ENCODE data around the gene HDAC4.

The HDAC4 gene

DNA sequence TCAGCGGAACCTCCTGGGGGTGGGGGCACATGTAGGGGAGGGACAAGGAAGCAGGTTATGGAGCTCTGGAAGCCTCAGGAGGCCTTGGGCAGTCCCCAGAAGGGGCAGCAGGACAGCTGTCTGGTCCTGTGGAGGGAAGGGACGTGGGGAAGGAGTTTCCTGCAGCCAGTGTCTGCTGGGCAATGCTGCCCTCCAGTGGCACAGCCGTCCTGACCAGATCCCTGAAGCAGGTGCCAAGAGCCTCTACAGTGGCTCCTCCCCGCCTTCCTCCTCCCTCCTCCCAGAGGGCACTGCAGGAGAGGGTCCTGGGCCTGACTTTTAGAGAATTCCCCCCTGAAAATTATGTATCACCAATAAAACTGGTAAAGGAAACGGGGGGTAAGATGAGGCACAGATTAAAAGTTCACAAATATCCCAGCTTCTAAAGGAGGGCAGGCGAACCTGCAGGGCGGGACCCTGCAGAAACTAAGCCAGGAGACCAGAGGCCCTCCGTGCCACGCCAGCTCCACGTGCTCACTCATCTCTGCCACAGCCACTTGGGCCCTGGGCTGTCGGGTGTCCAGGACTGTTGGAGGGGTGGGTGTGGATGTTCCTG lies 294.4 kb downstream of the HDAC4 start:
- no peak for DNase-seq (ENCODE audit: low spot score)

DNA sequence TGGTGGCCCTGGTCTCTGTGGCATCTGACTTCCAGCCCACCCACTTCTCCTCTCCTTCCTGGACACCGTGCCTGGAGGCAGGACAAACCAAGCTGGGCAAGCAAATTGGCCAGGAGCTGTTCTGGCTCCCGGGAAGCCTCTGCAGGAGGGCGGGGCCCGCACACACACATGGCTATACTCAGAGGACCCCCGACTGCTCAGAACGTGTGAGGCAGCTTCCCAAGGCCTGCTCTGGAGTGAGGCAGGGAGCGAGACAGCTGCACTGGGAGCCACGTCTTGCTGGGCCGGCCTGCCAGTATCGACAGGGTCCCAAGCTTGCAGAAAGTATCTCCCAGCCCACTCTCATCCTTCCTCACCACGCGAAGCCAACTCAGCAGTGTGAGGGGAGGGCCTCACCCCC lies 295.6 kb downstream of the HDAC4 start:
- no peak for DNase-seq (ENCODE audit: low spot score)

- no peak for DNase-seq (ENCODE audit: low spot score)
These were observed 296.0 kb downstream of the HDAC4 start for GRCh38 chr2:239104800-239105199.

GRCh38 chr2:239103125-239104098 lies 297.4 kb downstream of the HDAC4 start:
- no peak for DNase-seq (ENCODE audit: low spot score)

DNA sequence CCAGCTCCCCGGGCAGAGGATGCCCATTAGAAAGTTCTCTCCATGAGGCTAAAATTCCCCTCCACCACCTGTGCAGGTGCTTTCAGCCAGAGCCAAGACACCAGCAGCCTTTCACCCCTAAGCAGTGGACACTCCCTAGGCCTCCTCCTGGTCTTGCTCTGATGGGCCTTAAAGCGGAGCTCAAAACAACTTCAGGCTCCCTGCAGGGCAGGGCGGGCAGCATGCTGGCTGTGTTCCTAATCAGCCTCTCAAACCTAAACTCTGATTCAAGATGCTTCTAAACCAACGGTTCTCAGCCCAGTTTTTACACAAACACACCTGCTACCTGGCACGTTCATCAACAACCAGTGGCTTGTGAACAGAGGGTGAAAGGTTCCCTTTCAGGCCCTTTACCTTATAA lies 298.6 kb downstream of the HDAC4 start:
- no peak for DNase-seq (ENCODE audit: low spot score)

GRCh38 chr2:239101807-239102206 lies 299.0 kb downstream of the HDAC4 start:
- DNase-seq (ENCODE audit: low spot score): no peak

DNA sequence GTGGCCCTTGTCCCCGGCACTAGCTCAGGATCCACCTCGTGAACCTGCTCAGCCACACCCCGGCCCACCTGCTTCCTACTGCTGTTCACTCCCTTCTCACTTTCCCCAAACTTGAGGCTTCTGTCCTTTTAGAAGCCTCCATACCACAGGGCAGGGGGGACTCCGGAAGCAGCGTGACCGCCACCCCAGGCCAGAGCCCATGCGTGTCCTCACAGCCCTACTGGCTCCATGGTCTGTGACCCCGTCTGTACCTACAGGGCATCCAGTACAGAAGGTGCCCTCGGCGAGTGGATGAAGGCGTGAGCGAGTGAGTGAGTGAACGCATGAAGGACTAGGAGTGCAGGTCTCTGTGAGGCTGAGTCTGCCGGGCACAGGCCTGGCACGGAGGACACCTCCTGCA lies 299.7 kb downstream of the HDAC4 start:
- no peak for DNase-seq (ENCODE audit: low spot score)

GRCh38 chr2:239099474-239099873 lies 301.3 kb downstream of the HDAC4 start:
- no peak for DNase-seq (ENCODE audit: low spot score)

DNA sequence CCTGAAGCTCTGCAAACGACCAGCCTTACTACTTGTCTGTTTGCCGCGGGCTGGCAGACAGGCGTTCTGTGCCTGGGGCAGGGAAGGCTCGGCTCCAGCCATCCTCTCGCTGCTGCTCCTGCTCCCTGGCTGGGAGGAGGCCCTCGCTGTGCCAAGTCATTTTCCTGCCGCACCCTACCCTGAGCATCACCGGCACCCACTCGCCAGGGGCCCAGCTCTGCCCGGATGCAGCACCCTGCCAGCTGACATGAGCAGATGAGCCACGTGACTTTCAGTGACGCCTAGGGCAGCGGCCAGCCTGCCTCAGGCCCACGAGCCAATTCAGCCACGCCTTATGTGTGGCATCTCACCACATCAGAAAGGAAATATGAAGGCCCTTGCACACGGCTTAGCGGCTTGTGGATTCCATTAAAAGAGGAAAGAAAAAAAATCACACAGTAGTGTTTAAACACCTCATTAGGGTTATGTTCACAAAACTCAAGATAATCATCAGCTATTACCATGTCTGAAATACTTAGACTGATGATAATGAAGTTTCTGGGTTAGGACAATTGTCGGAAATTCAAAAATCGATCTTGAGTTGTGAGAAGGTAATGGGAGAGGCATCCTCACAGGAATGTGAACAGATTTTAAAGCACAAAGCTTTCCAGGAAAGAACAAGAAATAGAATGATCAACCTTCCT lies 302.4 kb downstream of the HDAC4 start:
- DNase-seq (ENCODE audit: low spot score): no peak

GRCh38 chr2:239097428-239097696 lies 303.5 kb downstream of the HDAC4 start:
- no peak for DNase-seq (ENCODE audit: low spot score)

- DNase-seq (ENCODE audit: low spot score): no peak
These were observed 304.0 kb downstream of the HDAC4 start for GRCh38 chr2:239096676-239097427.

DNA sequence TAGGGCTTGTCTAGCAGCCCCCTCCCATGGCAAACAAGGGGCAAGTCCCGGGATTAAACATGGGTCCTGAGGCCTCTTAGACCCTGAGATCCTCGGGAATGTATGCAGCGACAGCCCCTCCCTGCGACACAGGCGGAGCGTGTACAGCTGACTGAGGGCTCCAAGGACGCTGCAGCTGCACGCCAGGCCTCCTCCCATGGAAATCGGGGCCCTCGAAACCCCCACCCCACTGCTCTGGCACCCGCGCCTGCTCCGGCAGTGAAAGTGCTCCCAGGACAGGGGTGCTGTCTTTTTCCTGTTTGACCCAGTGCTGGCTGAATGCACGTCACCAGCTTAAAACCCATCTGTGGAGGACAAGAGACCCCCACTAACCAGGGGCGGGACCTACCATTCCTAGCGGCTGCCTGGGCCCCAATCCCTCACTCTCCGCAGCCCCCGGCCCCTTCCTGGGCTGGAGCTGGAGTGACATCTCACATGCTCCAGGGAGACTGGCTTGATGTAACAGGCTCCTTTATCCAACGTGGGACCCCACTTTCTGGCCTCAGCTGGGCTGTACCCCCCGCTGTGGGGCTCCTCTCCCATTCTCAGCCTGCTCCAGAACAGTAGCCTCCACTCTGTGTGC lies 305.2 kb downstream of the HDAC4 start:
- DNase-seq (ENCODE audit: low spot score): no peak

GRCh38 chr2:239094867-239095266 lies 306.0 kb downstream of the HDAC4 start:
- no peak for DNase-seq (ENCODE audit: low spot score)

DNA sequence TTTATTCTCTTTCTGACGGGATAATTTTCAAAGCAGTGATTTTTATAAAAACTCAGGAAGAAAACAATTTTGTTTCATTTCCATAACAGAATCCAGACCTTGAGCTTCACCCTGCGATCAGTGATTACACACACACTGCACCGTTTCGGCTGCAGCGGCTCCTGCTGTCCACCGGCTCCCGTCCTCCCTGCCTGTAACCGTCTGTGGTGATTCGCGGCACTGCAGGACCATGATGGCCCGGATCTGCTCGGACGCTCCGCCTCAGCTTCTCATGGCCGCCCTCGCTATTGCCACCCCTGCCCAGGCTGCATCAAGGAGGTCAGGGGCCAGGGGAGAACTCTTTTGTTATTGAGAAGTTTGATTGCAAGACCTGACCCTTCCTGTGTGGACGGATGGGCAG lies 306.9 kb downstream of the HDAC4 start:
- no peak for DNase-seq (ENCODE audit: low spot score)

- no peak for DNase-seq (ENCODE audit: low spot score)
These were observed 307.3 kb downstream of the HDAC4 start for GRCh38 chr2:239093542-239093941.

GRCh38 chr2:239092571-239093294 lies 308.1 kb downstream of the HDAC4 start:
- no peak for DNase-seq (ENCODE audit: low spot score)

DNA sequence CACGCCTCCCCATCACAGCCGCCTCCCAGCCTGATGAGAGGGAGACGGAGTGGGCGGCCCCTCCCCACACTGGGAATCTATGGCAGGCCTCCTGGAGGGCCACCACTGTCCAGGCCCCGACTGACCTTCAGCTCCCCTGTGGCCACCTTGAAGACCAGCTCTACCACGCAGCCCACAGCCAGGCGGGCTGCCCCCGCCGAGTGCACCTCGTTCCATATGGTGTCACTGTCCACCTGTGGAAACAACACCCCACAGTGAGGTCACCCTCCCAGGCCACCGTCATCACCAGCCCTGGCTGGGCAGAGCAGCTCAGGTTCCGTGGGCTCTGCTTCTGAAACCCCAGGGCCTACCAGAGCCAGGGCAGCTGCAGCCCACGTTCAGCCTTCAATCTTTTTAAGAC lies 310.9 kb downstream of the HDAC4 start:
- no peak for DNase-seq (ENCODE audit: low spot score)

- DNase-seq (ENCODE audit: low spot score): no peak
These were observed 313.6 kb downstream of the HDAC4 start for GRCh38 chr2:239087046-239087710.

- DNase-seq (ENCODE audit: low spot score): no peak
These were observed 314.3 kb downstream of the HDAC4 start for GRCh38 chr2:239086325-239087020.
